ENCODE measurements around the gene DNAJA3.

The DNAJA3 gene

GRCh38 chr16:4442371-4442770 lies 16.7 kb downstream of the DNAJA3 start:
- no peak for DNase-seq

- no peak for DNase-seq
Observed at GRCh38 chr16:4443271-4443670, 17.6 kb downstream of the DNAJA3 start.

DNA sequence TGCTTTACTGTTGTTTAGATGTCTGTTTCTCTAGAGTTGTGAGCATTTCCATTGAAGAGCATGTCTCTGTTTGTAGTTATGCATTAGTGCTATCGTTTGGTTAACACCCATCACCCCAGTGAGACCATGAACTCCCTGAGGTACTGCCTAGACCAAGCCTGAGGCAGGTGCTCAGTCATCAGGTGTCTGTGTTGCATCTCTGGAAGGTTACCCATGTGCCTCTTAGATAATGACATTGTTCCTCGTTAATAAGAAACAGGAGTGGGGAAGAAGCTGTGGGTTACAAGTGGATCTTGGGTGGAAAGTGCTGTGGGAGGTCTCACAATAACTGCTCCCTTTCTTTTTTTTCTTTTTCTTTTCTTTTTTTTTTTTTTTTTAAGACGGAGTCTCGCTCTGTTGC lies 18.3 kb downstream of the DNAJA3 start:
- DNase-seq = no peak

DNA sequence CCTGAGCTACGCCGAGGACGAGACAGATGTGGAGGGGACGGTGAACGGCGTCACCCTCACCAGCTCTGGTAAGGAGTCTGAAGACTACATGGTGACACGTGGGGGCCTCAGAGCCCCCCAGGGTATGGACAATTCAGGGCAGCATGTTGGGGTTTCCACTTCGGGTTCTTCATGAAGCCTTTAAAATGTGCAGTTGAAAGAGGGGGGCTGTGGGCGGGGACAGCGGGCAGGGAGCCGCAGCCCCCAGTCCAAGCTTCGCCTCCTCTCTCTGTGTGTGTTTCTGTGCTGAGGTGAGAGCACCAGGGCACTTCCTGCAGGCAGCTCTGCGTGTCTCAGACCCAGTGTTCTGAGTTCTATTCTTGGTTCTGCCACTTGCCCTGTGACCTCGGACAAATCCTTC lies 24.8 kb downstream of the DNAJA3 start:
- DNase-seq = no peak

- no peak for DNase-seq
Observed at GRCh38 chr16:4450931-4451519, 25.4 kb downstream of the DNAJA3 start.

GRCh38 chr16:4452674-4453073 lies 27.0 kb downstream of the DNAJA3 start:
- no peak for DNase-seq

DNA sequence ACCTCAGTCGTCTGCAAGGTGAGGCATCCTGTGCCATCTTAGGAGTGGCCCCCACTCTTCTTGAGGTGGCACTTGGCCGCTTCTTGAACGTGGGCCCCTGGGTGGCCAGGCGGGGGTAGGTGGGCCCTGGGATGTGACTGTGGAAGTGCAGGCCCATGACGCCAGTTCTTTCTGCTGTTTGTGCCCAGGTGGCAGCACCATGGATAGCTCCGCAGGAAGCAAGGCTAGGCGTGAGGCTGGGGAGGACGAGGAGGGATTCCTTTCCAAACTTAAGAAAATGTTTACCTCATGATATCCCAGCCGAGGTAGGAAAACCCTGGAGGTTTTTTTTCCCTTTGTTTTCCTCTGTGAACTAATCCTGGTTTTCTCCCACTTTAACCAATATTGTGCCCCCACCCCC lies 29.0 kb downstream of the DNAJA3 start:
- DNase-seq = no peak

DNA sequence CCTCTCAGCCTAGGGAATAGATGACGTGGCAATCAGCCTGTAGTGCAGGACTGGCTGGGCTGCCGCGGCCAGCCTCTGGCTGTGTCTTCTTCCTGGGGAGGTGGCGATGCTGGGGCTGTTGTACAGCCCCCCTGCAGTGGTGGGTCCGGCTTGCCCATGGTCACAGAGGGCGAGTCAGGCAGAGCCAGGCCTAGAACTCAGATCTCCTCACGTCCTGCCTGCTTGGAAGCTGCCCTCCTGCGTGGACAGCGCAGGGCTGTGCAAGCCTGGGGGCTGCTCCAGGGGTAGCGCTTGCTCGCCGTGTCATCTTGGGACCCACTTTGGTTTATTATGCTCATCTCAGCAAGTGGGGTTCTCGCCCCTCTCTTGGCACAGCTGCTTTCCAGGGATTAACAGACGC lies 29.4 kb downstream of the DNAJA3 start:
- DNase-seq = no peak

GRCh38 chr16:4455951-4456350 lies 30.3 kb downstream of the DNAJA3 start:
- no peak for DNase-seq

GRCh38 chr16:4460936-4461249 lies 35.2 kb downstream of the DNAJA3 start:
- no peak for DNase-seq

DNA sequence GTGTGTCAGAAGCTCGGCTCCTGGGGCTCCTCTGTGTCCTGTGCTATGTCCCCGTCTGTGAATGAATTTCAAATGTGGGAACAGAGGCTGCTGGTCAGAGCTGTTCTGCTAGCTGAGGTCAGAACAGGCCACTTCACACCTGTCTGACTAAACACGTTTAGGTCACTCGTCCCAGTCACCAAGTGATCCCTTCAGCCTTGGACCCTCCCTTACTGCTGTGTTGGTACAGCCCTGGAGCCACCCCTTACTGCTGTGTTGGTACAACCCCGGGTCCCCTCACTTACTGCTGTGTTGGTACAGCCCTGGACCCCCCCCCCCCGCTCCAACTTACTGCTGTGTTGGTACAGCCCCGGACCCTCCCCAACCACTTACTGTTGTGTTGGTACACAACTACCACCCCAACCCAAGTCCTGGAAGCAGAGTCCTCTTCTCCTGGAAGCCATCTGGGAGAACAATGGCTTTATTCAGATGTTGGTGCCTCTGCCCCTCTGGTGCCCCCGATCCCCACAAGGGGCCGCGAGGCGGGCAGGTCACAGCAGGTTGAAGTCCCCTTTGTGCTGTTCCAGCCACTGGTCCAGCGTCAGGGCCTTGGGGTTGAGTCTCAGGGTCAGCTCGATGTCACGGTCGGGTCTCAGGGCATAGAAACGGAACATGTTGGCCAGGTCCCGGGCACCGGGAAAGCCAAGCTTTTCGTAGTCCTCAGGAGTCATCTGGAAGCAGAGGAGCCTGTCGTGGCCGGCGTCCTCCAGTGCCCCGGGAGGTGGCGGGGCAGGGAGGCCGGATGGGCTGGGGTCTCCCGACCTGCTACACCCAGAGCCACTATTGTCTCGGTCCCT lies 35.8 kb downstream of the DNAJA3 start:
- DNase-seq = no peak

GRCh38 chr16:4463522-4464163 lies 38.0 kb downstream of the DNAJA3 start:
- DNase-seq = no peak

DNA sequence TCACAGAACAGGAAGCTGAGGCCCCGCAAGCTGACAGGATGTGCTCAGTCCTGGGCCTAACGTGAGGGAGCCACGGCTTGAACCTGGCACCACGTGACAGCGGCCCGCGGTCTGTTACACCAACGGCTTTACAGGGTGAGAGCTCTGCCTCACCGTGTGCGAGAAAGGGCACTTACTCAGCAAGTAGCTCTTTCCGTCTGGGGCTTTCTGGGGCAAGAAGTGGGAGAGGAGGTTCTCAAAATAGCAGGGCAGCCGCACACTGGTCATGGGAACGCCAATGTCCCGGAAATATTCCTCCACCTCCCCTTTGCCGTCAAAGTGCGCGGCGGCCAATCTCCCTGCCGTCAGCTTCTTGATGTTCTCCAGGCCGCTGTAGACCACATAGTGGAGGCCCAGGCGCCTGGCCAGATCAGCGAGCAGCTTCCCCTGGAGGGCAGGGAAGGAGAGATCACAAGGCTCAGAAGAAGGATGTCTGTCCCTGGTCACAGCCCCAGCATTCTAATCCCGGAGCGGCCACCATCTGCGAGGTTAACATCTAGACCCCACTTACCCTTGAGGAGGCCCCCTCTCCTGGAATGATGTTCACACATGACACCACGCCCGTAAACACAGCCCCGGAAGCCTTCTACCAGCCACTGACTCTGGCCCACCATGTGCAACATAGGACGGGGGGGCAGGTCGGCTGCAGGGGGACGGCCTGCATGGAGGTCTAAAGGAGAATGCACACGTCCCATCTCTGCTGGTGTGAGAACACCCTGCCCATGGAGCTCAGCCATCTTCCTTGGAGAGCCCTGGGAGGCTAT lies 40.5 kb downstream of the DNAJA3 start:
- peak; percentile 85 for DNase-seq

GRCh38 chr16:4467916-4468315 lies 42.2 kb downstream of the DNAJA3 start:
- DNase-seq = no peak

- no peak for DNase-seq
Observed at GRCh38 chr16:4468972-4469371, 43.3 kb downstream of the DNAJA3 start.

DNA sequence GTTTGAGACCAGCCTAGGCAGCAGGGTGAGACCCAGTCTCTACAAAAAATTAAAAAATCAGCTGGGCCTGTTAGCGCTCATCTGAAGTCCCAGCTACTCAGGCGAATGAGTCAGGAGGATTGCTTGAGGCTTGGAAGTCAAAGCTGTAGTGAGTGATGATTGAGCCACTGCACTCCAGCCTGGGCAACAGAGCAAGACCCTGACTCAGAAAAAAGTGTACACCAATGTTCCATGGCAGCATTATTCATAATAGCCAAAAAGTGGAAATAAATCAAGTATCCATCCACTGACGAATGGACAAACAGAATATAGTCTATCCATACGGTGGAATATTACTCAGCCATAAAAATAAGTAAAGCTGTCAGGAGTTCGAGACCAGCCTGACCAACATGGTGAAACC lies 46.2 kb downstream of the DNAJA3 start:
- DNase-seq = no peak

GRCh38 chr16:4472880-4473279 lies 47.2 kb downstream of the DNAJA3 start:
- DNase-seq = no peak

GRCh38 chr16:4474192-4474961 lies 48.7 kb downstream of the DNAJA3 start, which contains the start of gene NMRAL1:
Gene NMRAL1 (minus strand): TSS chr16:4474625. CDS start chr16:4474132, 493 bp downstream.
- peak; percentile 95 for DNase-seq

GRCh38 chr16:4475880-4476788 lies 50.5 kb downstream of the DNAJA3 start, which contains the start of gene HMOX2:
Gene HMOX2 (plus strand): TSS chr16:4476398. CDS start chr16:4505525, 29,127 bp downstream.
- DNase-seq = peak; percentile 98

- no peak for DNase-seq
Observed at GRCh38 chr16:4477966-4478365, 52.3 kb downstream of the DNAJA3 start.

DNA sequence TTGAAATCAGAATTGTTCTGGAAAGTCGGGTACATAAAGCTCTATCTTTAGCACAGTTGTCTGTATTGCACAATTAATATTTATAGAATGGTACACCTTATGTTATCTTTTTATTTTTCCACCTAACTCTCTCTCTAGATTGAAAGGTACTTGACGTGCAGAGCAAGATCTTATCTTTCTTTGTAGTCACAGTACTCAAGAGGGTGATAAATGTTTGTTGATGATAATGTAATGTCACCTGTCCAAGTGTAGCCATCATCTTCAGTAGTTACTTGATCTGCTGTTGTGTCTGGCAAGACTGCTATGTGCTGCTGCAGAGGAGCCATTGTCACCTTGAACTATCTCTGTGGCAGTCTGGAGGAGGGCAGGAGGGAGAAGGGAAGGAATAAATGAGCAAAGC lies 55.9 kb downstream of the DNAJA3 start:
- DNase-seq = no peak
